GM19239 (cell line): ENCODE data around the gene EIF5AL1.
A peak's percentile ranks its signal among the peaks of the same experiment; 100 is the strongest.
"Not testable (repeated sequence)": the region's sequence is repeated elsewhere in the genome, so short reads cannot be mapped to it uniquely, and the experiment has no call there.

Experiments used
- DNase-seq: peaks from one replicate; pipeline ENCODE4 v3.0.0; 2011; ENCODE audit warnings: low spot score; ENCODE audit not compliant: insufficient read length
- FAIRE-seq: peaks from 2 replicates; lab custom pipeline; 2011; peaks lifted over from hg19 to GRCh38; lab: Jason Lieb, UNC

EIF5AL1 gene

DNA sequence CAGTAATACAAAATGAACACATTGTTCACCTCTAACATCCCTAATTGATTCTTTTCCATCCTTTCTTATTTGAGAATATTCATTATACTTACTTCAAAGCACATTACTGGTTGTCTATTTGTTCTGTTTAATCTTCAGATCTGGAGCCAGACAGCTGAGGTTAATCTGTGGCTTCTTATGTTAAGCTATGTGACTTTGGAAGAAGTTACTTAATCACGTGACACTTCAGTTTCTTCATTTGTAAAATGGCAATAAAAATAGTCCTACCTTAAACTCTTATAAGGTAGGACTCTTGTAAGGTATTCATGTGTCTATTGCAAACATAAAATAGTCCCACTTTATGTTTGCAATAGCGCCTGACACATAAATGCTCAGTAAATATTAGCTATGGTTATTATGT lies 34.8 kb downstream of the EIF5AL1 start:
- not testable (repeated sequence) for FAIRE-seq, DNase-seq

DNA sequence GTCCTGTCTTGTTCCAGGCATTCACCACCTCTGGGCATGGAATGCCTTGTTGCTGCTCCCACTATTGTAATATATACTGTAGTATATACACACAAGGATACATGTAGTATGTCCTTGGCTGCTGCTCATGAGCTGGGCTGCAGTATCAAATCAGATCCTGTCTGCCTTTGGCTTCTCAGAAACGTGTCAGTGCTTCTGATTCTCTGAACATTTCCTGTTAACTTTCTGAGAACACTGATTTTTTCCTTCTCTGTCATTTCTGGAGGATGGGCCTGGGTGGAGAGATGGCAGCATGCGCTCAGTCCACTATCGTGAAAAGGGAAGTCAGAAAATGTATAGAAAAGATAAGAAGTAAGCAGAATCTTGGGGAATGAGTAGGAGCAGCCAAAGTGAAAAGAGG lies 35.6 kb downstream of the EIF5AL1 start:
- FAIRE-seq (no peak), DNase-seq (no peak)

DNA sequence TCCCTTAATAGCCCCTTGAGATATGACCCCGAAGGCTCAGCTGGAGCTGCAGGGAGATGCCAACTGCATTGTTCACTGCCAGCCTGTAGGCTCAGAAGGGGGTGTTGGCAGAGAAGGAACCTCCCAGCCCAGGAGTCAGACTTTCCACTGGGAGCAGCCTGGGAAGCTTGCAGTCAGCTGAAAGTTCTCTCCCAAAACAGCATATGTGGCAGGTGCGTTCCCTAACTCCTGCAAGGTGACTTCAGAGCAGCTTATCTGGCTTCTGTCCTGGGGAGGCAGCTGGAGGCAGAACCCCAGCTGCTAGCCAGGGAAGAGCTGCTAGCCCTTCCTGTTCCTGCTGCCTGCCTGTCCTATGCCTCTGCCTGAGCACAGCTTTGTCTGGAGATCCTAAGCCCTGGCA lies 39.8 kb downstream of the EIF5AL1 start:
- no peak for FAIRE-seq
- no peak for DNase-seq

DNA sequence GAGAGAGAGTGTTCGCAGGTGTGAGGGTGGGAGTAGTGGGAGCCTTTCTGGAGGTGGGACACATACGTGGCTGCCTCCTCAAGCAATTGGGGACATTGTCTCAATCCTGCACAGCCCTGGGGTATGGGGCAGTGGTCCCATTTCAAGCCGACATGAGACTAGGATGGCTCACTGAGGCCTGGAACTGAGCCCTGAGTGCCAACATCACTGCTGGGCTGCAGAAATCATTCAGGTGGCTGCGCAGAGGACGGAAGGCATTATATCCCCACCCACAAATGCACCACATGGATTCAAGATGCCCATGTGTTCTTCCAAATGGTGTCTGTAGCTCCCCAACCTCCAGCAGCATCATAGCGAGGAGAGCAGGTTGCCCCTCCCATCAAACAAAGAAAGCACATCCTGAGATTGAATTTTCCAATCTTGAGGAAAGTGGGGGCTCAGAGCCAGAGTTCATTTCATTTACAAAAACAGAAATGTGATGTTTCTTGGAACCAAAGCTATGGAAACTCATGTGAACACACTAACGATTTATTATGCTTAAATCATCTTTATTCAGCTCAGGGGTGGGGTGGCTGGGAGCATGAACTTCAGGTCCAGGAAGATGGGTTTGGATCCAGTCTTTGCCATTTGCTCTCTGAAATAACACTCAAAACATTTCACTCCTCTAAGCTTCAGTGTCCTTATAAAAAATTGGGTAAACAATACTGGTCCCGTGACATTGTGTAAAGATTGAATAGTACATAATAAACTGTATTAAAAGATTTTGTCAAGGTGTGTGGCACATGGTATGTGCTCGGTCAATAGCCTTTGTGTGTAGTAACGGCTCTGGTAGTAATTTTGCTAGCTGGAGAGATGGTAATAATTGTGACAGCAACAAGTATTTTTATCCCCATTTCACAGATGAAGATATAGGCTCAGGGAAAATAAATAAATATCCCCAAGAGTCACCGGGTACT lies 43.3 kb downstream of the EIF5AL1 start:
- DNase-seq = no peak
- FAIRE-seq = no peak

DNA sequence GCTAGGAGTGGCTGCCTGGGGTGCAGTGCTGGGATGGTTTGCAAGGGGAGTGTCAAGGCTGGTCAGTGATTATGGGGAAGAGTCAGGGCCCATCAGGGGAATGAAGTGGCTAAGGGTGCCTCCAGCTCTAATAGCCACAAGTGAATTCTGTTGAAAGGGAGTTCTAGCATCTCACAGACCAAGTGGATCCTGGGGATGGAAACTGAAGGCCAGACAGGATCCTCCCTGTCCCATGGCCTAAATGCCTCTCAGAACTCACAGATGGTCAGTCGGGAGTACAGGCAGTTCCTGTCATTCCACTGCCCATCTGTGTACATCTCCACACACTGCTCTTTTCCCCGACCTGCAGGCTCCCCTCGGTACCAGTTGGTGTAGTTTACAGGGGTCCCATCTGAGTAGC lies 44.6 kb downstream of the EIF5AL1 start:
- FAIRE-seq, DNase-seq: not testable (repeated sequence)

DNA sequence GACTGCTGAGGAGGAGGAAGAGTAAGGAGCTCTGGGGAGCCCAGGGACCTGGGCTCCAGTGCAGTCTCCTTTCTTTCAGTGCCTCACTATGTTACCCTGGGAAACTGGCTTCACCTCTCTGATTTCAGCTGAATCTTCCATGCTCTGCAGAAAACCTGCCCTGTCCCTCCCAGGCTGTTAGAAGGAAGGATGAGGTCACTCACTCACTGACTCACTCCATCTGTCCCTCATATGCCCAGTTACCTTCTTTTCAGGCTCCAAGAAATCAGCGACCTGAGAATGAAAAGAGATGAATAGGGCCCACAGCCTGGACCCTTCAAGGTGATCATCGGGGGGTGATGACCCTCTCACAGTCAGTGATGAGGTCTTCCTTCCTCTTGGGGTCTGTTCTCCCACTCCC lies 47.4 kb downstream of the EIF5AL1 start:
- DNase-seq (no peak), FAIRE-seq (no peak)

DNA sequence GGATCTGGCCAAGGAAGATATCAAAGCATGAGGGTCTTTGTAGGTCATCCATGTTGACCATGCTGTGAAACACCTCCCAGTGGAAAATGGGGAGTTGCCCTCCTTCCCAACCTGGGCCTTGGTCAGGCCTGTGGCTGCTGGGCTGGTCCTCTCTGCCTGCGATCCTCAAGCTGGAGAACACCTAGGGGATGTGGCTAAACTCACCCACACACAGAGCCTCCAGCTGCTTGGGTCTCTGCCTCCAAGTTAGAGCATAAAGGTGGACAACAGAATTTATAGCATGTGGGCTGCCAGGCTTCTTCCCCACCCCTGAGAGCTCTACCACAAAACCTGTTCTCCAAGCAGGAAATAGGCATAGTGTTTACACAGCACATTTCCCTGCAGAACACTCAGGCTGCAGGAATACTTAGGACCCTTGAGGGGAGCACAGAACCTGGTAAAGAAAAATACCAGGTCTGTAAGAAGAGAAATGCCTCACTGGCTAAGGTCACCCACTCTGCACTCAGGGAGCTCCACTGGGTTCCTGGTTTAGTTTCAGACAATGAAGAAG lies 47.9 kb downstream of the EIF5AL1 start, which contains the start of gene SFTPA2:
Gene SFTPA2 (minus strand): TSS at position 248 of the 550 bp plus-strand sequence. CDS start 924 bp downstream, outside the sequence.
- DNase-seq (no peak), FAIRE-seq (no peak)

DNA sequence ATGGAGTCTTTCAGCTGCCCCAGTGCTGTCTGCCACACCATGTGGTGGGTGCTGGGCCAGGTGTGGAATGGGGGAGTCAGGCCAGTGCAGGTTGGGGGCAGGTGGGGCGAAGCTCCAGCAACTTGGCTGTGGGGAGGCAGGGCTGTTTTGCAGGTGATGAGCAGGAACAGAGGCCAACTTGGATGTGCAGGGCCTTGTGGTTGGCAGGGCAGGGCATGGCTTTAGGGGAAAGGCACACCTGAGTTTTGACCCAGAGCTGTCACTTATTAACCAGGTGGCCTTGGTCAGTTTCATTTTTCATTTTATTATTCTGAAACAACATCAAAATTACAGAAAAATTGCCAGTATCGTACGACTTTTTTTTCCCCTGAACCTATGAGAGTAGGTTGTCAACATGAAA lies 48.9 kb downstream of the EIF5AL1 start:
- DNase-seq (no peak), FAIRE-seq (no peak)

DNA sequence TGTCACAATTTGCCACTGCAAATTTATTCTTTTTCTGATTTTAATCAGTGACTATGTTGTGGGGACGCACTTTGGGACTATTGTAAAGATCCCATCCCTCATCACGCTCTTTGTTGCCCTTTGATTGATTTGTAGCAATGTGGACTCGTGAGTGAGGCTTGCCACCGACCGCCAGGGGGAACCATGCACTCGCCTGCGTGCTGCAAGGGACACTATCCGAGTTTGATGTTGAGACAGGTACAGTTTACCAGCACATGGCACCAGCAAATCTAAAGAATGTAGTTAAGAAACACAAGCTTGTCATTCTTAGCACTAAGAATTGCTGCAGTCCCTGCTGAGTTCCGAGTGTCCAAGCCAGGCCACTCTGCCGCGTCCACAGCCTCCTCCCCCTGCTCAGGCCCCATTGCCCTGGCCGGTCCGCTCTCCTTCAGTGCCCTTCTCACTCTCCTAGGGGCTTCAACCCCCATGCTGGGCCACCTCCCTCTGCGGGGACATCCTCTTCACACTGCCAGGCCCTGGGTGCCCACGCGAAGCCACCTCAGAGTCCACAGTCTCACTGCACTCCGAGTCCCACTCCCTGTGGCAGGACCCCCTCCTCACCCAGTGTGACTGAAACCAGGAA lies 49.9 kb downstream of the EIF5AL1 start:
- FAIRE-seq (peak; percentile 71), DNase-seq (peak; percentile 28)

DNA sequence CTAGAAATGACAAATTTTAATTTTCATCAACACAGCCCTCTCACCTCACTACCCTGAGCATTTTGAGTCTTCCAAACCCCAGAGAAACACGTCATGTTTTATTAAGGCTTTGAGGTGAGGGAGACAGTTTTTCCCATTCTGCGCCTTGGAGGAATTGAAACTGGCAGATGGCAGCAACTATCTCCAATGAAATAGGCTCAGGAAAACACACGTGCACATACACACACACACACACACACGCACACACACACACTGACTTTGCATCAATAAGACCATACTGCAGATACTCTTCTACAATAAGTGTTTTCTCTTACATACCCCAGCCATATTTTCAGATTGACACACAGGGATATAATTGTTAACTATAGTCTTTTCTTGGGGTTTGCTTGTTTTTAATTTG lies 51.1 kb downstream of the EIF5AL1 start:
- no peak for FAIRE-seq
- DNase-seq = no peak
